ENCODE results near the gene SLCO3A1.
"Not testable (repeated sequence)": the region's sequence is repeated elsewhere in the genome, so short reads cannot be mapped to it uniquely, and the experiment has no call there.

SLCO3A1 gene

GRCh38 chr15:92035551-92035950 lies 182.0 kb downstream of the SLCO3A1 start:
- DNase-seq (ENCODE audit: low read depth), result no peak

GRCh38 chr15:92035961-92036360 lies 182.5 kb downstream of the SLCO3A1 start:
- DNase-seq (ENCODE audit: low read depth), result no peak

DNA sequence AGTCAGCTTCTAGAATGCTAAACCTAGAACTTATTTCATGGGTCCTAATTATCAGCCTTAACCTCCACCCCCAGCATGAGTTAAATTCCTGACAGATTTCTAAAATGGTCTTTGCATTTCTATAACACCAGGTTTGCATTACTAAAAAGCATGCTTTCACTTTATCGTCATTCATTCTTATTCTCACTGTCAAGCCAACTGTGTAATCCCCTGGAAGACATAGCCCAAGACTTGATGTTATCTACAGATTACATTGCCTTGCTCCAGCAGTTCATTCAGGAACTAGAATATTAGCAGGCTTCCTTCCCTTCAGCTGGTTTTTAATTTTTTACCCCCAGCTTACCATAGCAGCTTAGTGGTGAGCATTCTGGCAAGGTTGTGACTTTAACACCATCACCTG lies 184.0 kb downstream of the SLCO3A1 start:
- DNase-seq (ENCODE audit: low read depth), result no peak

DNA sequence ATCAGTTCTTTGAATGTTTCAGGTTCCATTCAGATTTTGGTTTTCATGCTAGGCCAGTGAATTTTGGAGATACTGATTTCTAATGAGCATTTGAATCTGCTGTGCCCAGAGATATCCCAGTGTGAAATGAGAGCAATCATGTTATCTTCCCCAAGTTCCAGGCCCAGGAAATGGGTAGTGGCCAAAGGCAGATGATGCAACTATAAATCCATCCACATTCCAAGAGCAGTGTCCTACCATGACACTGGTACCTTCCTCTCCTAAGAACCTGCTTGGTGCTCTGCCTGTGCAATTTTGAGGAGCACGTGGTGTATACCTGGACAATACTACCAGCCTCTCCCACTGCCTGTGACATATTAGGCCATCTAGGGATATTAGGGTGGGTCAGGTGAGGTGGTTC lies 186.8 kb downstream of the SLCO3A1 start:
- no peak for DNase-seq (ENCODE audit: low read depth)

DNA sequence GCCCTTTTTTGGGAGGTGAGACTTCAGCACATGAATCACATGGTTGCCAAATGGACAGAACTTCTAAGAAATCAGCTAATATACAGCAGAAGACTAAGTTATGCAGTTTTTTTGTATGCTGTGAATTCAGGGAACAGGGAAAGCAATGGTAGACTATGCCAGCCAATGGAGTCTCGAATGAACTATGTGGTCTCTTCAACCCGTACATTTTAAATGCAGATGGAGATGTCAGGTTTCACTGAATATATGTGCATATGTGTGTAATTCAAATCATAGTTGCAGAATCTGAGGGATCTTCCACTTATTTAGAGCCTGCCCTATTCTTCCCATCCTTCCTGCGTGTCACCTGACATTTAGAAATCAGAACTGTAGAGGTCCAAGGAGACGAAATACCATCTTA lies 187.9 kb downstream of the SLCO3A1 start:
- no peak for DNase-seq (ENCODE audit: low read depth)

DNA sequence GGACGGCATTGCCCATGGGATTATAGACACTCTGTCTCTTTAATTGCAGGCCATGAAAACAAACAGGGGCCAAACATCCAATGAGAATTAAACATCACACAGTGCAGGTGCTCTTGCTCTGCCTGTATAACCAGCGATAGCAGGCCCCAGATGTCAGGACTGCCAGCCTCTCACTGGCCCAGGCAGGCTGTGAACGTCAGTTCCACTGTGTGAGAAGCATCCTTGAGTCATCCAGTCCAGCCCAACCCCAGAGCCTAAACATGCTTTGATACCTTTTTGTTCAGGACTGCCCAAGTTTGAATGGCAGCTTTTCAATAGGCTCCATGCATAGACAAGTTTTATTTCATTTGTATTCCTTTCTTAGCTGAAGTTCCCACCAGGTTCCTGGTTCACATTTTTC lies 189.8 kb downstream of the SLCO3A1 start:
- no peak for DNase-seq (ENCODE audit: low read depth)

GRCh38 chr15:92044203-92044909 lies 190.8 kb downstream of the SLCO3A1 start:
- no peak for DNase-seq (ENCODE audit: low read depth)

- no peak for DNase-seq (ENCODE audit: low read depth)
Observed at GRCh38 chr15:92047900-92048299, 194.4 kb downstream of the SLCO3A1 start.

GRCh38 chr15:92048739-92049138 lies 195.2 kb downstream of the SLCO3A1 start:
- DNase-seq (ENCODE audit: low read depth), result no peak

DNA sequence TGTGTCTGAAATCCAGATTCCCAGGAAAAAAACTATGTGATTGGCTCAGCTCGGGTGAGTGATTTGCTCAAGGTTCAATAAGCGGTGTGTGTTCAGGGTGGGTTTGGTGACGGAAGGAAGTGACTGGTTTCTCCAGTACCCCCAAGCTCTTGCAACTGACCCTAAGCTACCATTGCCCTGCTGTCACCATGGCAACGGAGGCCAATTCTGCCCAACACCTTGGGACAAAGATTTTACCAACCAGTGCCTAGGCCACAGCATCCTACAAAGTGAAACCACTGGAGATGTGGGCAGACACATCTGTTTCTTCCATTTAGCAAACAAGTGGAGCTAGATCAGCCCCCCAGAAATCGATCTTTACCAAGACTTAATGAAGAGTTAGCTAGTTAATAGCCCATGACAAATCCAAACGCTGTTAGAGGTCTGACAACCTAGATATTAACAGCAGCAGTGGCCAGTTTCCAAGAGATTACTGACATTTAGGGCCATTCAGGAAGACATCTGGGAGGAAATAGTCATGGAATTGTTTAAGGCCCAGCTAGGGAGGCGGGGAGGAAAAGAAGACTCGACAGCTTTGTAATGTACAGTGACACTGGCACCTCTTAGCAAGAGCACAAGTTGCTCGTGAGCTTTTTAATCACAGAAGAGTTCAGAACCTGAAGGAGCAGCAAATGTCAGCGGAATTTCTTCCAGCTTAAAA lies 195.9 kb downstream of the SLCO3A1 start:
- DNase-seq (ENCODE audit: low read depth), result no peak

DNA sequence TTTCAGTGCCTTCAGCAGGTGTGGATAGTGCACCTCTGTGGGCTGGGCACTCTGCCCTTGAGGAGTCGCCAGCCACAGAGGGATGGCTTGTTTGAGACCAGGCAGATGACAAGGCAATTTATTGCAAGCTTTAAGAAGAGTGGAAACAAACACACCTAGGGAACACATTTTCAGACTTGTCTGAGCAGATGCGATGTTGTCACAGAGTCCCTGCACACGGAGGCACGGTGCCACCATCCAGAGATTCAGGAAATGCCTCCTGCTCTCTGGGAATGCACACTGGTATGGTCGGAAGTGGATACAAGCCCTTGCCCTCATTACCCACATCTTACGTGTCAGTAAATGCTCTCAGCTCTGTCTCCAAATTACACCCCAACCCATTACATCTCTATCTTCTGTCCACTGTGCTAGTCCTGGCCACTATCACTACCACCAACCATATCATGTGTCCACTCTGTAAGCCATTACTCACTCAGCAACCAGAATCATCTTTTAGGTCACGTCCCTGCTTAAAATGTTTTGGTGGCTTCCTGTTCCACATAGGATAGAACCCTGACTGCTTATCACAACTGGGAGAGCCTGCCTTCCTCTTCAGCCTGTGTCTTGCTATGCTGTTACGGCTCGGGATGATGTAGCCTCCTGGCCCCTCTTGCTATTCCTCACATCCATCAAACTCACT lies 196.9 kb downstream of the SLCO3A1 start:
- DNase-seq (ENCODE audit: low read depth), result no peak

- no peak for DNase-seq (ENCODE audit: low read depth)
Observed at GRCh38 chr15:92051716-92052115, 198.2 kb downstream of the SLCO3A1 start.

GRCh38 chr15:92053753-92054316 lies 200.3 kb downstream of the SLCO3A1 start:
- DNase-seq (ENCODE audit: low read depth), result no peak

DNA sequence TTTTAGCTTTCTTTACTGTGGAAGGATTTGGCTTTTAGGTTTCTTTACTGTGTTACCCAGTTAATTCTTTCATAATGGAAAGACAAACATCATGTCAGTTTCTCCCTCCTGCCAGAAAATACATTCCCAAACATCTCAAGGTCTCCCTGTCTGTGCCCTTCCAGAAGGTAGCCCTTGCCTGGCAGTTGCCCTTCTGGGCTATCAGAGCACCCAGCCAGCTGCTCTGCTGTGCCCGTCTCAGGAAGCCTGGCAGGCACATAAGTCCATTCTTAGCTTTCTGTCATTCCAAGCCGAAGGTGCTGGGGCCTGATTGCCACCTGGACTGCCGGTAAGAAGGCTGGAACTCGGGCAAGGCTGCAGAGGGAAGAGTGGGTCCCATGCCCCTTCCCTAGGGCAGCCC lies 203.4 kb downstream of the SLCO3A1 start:
- no peak for DNase-seq (ENCODE audit: low read depth)

- no peak for DNase-seq (ENCODE audit: low read depth)
Observed at GRCh38 chr15:92059036-92059970, 205.8 kb downstream of the SLCO3A1 start.

DNA sequence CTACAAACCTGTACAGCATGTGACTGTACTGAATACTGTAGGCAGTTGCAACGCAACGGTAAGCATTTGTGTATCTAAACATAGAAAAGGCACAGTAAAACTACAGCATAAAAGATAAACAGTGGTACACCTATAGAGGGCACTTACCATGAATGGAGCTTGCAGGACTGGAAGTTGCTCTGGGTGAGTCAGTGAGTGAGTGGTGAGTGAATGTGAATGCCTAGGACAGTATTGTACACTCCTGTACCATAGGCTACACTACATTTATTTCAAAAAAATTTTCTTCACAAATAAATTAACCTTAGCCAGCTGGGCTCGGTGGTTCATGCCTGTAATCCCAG lies 206.4 kb downstream of the SLCO3A1 start:
- not testable (repeated sequence) for DNase-seq (ENCODE audit: low read depth)

DNA sequence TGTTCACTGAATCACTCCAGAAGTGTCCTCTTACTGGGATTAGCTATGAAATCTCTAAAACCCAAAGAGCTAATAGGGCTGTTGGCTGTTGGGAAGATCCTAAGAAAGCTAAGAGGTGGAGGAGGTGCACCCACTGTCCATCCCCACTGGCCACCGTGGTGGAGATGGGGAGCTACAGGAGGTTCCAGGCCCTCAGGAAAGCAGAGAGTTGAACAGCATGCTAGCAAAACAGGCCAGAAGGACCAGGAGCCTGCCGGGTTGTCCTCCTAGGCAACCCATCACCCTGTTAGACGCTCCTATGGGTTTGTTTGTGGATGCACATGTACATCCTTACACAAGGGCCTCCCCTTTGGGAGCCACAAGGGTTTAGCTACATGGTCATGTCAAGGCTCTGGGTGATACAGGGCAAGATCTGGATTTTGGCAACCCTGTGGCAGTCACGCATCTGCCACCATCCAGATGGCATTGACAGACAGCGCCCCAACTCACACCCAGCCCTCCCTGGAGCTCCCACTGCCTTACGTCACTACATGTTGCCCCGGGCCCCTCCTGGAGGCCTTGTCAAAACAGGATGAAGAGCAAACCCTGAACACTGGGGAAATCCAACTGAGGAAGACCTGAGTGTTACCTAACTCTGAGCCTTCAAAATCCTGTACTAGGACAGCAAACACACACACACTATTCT lies 208.1 kb downstream of the SLCO3A1 start:
- DNase-seq (ENCODE audit: low read depth), result no peak

GRCh38 chr15:92062505-92062904 lies 209.0 kb downstream of the SLCO3A1 start:
- no peak for DNase-seq (ENCODE audit: low read depth)

- no peak for DNase-seq (ENCODE audit: low read depth)
Observed at GRCh38 chr15:92068121-92068520, 214.6 kb downstream of the SLCO3A1 start.

DNA sequence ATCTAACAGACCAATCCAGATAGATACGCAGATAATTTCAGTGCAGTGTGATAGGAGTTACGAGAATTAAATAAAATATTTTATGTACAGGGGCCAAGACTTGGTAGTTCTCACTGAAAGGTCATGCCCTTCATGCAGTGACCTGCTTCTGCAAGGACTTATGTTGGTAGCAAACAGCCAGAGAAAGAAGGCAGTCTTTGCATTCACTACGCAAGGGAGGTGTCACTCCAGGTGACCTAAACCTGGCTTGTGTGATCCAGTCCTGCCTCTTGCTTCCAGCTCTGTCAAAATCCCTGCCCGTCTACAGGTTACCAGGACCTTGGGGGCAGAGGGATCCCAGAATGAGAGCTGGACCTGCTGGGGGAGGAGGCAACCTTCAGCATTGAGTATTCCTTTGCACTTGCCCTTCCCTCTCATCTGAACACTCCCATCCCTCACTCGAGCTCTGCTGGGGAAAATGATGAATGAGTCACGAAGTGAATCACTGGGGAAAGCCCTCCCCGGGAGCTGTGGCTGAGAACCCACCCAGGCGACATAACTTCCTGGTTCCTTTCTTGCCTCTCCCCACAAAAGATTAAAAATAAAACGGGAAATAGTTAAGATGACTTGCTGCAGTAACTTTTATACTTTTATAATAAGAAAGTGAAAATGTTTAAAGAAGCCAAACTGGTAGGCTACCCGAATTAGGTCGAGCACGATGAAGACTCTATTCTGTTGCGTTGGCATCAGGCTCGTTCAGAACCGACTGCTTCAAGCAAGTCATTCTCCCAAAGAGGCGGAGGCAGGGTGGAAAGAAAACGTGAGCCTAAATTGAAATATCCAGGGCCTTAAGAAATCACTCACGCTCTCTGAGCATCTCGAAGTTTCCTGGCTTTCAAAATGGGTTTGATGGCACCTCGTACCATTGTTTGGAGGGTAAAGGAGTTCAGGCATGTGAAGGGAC lies 216.1 kb downstream of the SLCO3A1 start:
- DNase-seq (ENCODE audit: low read depth), result peak; percentile 27
